ENCODE results near the gene F11R.

DNA sequence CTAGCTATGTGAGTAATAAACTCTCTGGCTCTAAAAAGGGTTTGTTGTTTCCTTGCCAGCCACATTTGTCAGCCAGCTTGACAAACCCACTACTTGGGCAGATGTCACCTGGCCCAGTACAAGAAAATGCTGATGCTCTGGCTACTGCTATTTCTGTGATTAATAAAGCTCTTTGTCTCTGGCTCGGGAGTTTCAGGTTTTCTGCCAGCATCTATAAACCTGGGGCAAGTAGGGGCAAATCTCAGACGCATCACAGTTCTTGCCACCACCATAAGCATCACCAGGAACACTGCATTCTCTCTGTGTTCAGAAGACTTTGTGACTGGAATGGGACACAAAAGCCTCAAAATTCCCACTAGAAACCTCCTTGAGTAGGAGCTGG lies 68.8 kb downstream of the F11R start:
- TF ChIP-seq, protein P1, sequence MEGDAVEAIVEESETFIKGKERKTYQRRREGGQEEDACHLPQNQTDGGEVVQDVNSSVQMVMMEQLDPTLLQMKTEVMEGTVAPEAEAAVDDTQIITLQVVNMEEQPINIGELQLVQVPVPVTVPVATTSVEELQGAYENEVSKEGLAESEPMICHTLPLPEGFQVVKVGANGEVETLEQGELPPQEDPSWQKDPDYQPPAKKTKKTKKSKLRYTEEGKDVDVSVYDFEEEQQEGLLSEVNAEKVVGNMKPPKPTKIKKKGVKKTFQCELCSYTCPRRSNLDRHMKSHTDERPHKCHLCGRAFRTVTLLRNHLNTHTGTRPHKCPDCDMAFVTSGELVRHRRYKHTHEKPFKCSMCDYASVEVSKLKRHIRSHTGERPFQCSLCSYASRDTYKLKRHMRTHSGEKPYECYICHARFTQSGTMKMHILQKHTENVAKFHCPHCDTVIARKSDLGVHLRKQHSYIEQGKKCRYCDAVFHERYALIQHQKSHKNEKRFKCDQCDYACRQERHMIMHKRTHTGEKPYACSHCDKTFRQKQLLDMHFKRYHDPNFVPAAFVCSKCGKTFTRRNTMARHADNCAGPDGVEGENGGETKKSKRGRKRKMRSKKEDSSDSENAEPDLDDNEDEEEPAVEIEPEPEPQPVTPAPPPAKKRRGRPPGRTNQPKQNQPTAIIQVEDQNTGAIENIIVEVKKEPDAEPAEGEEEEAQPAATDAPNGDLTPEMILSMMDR (IDR thresholded peaks at IDR 0.05): no peak
- TF ChIP-seq EP300 (IDR thresholded peaks at IDR 0.05): no peak
- no peak for TF ChIP-seq POLR2A (IDR thresholded peaks at IDR 0.05)
- TF ChIP-seq POLR2AphosphoS5 (IDR thresholded peaks at IDR 0.05): no peak
